ENCODE measurements around the gene PPDPF. TPM values are rescaled to one million over a fixed set of nuclear protein-coding genes. Genes with fewer than 3 reads are reported as not detected.
A peak's percentile ranks its signal among the peaks of the same experiment; 100 is the strongest.
"Not testable (repeated sequence)": the region's sequence is repeated elsewhere in the genome, so short reads cannot be mapped to it uniquely, and the experiment has no call there.

Gene PPDPF
- total RNA-seq, 2 experiments from 2014 or later = 34.9 to 117 TPM

DNA sequence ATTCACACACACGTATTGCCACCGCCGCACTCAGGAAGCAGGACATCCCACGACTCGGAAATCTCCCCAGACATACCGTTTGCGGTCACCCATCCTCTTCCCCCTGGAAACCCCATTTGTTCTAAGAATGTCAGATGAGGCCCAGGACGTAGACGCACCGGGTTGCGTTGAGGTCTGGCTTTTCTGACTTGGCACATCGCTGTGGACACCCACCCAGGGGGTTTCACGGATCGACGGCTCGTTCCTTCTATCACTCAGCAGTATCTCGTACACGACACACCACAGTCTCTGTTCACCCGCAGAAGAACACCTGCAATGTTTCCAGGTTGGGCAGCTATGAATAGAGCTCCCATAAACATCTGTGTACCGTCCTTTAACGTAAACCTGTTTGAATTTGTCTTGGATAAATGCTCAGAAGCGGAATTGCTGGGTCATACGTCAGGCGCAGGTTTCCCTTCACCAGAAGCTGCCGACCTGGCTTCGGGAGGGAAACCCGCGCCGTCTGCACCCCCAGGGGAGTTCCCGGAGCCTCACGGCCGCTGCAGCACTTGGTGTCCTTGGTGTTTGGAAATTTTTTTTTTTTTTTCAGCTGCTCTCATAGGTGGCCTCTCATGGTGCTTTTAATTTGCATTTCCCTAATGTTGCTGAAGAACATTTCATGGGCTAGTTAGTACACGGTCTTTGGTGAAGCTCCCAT is 12.3 kb upstream of the PPDPF start:
- H2AFZ ChIP-seq (ENCODE audit: low read length) = no peak overlapping the region
- no peaks in the 10 kb centered on the region for H3K9me2 ChIP-seq (ENCODE audit: insufficient read depth, low read length)
- BruUV-seq (replicated peaks) = no TSS peak
- H4K20me1 ChIP-seq (ENCODE audit: insufficient read depth, low read length) = no peaks in the 10 kb centered on the region
- intact Hi-C loops (cut with micrococcal nuclease; ENCODE audit: unreplicated experiment) = no loop called here
- no peaks in the 10 kb centered on the region for H3K36me3 ChIP-seq (ENCODE audit: insufficient read depth, low read length)
- no peaks in the 10 kb centered on the region for H3K79me2 ChIP-seq (ENCODE audit: insufficient read depth, low read depth, low read length)
- TF ChIP-seq, protein P1, sequence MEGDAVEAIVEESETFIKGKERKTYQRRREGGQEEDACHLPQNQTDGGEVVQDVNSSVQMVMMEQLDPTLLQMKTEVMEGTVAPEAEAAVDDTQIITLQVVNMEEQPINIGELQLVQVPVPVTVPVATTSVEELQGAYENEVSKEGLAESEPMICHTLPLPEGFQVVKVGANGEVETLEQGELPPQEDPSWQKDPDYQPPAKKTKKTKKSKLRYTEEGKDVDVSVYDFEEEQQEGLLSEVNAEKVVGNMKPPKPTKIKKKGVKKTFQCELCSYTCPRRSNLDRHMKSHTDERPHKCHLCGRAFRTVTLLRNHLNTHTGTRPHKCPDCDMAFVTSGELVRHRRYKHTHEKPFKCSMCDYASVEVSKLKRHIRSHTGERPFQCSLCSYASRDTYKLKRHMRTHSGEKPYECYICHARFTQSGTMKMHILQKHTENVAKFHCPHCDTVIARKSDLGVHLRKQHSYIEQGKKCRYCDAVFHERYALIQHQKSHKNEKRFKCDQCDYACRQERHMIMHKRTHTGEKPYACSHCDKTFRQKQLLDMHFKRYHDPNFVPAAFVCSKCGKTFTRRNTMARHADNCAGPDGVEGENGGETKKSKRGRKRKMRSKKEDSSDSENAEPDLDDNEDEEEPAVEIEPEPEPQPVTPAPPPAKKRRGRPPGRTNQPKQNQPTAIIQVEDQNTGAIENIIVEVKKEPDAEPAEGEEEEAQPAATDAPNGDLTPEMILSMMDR (conservative IDR thresholded peaks at IDR 0.05; ENCODE audit: low read length) = no peak
- no peak for TF ChIP-seq EZH2phosphoT487 (IDR thresholded peaks at IDR 0.05; ENCODE audit: borderline replicate concordance, low read depth, low read length)
- H3K27ac ChIP-seq (ENCODE audit: low read depth, low read length, poor library complexity, severe bottlenecking) = no peak overlapping the region
- H3K9me3 ChIP-seq (ENCODE audit: low read length) = no peaks in the 10 kb centered on the region
- H3K4me3 ChIP-seq (ENCODE audit: low read depth, low read length, poor library complexity, severe bottlenecking) = no peak overlapping the region
- ChIA-PET CTCF (ENCODE audit: unreplicated experiment) (no interaction called here), POLR2A (interaction anchor here (0.7 kb wide), 1 partner anchor 65 kb away, joined by 6 read pairs; no protein-coding TSS in a partner anchor)
- peaks cover 7% of the 10 kb centered on the region for H3K4me1 ChIP-seq (ENCODE audit: insufficient read depth, low read length, poor library complexity, severe bottlenecking)
- peak overlapping the region; percentile 36 for H3K4me2 ChIP-seq (ENCODE audit: low read length)
- no peak for DNase-seq (ENCODE audit: low spot score)

DNA sequence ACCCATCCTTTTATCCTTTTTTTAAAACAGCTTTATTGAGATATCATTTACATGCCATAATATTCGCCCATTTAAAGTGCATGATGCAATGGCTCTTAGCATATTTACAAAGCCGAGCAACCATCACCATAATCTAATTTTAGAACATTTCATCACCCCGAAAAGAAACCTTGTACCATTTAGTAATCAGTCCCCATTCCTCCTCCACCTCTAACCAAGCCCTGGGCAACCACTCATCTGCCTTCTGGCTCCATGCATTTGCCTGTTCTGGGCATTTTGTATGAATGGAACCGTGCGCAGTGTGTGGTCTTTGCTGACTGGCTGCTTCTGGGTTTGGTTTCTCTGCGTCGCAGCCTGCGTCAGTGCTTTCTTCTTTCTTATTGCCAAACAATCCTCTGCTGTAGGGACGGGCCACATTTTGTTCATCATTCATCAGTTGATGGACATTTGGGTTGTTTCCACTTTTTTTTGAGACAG is 11.4 kb upstream of the PPDPF start:
- CTCF ChIA-PET (ENCODE audit: unreplicated experiment) = no interaction called here
- Histone ChIP-seq H3K4me1 (ENCODE audit: insufficient read depth, low read length, poor library complexity, severe bottlenecking) (peaks cover 7% of the 10 kb centered on the region), H3K36me3 (ENCODE audit: insufficient read depth, low read length) (no peaks in the 10 kb centered on the region), H3K27ac (ENCODE audit: low read depth, low read length, poor library complexity, severe bottlenecking) (no peak overlapping the region), H3K9me2 (ENCODE audit: insufficient read depth, low read length) (no peaks in the 10 kb centered on the region), H3K4me2 (ENCODE audit: low read length) (no peak overlapping the region), H3K79me2 (ENCODE audit: insufficient read depth, low read depth, low read length) (no peaks in the 10 kb centered on the region), H4K20me1 (ENCODE audit: insufficient read depth, low read length) (no peaks in the 10 kb centered on the region), H2AFZ (ENCODE audit: low read length) (no peak overlapping the region), H3K9me3 (ENCODE audit: low read length) (no peaks in the 10 kb centered on the region), H3K4me3 (ENCODE audit: low read depth, low read length, poor library complexity, severe bottlenecking) (no peak overlapping the region)
- intact Hi-C loops (cut with micrococcal nuclease; ENCODE audit: unreplicated experiment) = no loop called here
- POLR2A ChIA-PET = interaction anchor here (0.7 kb wide), 2 partner anchors 37 to 64 kb away, joined by 4 to 6 read pairs; no protein-coding TSS in a partner anchor
- no TSS peak for BruUV-seq (replicated peaks)
- DNase-seq (ENCODE audit: low spot score) = no peak
- TF ChIP-seq EZH2phosphoT487 (IDR thresholded peaks at IDR 0.05; ENCODE audit: borderline replicate concordance, low read depth, low read length) = no peak
- TF ChIP-seq, protein P1 (conservative IDR thresholded peaks at IDR 0.05; ENCODE audit: low read length) = no peak

DNA sequence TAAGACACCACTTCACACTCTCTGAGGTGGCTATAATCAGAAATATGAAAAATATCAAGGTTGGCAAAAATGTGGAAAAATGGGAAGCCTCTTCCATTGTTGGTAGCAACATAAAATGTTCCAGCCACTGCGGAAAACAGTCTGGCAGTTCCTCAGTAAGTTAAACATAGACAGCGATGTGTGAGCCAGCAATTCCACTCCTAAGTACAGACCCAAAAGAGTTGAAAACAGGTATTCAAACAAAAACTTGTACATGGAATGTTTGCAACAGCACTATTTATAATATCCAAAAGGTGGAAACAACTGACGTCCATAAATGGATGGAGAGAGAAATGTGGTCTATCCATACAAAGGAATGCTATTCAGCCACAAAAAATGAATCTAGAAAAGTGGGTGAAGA is 7.4 kb upstream of the PPDPF start:
- no peak overlapping the region for H3K4me2 ChIP-seq (ENCODE audit: low read length)
- POLR2A ChIA-PET = no interaction called here
- H3K79me2 ChIP-seq (ENCODE audit: insufficient read depth, low read depth, low read length) = no peaks in the 10 kb centered on the region
- no peaks in the 10 kb centered on the region for H4K20me1 ChIP-seq (ENCODE audit: insufficient read depth, low read length)
- H3K4me3 ChIP-seq (ENCODE audit: low read depth, low read length, poor library complexity, severe bottlenecking) = no peak overlapping the region
- no peaks in the 10 kb centered on the region for H3K36me3 ChIP-seq (ENCODE audit: insufficient read depth, low read length)
- intact Hi-C loops (cut with micrococcal nuclease; ENCODE audit: unreplicated experiment) = no loop called here
- TF ChIP-seq EZH2phosphoT487 (IDR thresholded peaks at IDR 0.05; ENCODE audit: borderline replicate concordance, low read depth, low read length) = no peak
- TF ChIP-seq, protein P1 (conservative IDR thresholded peaks at IDR 0.05; ENCODE audit: low read length) = no peak
- H3K4me1 ChIP-seq (ENCODE audit: insufficient read depth, low read length, poor library complexity, severe bottlenecking) = peaks cover 5% of the 10 kb centered on the region
- H3K9me3 ChIP-seq (ENCODE audit: low read length) = no peaks in the 10 kb centered on the region
- no peak for DNase-seq (ENCODE audit: low spot score)
- H3K27ac ChIP-seq (ENCODE audit: low read depth, low read length, poor library complexity, severe bottlenecking) = no peak overlapping the region
- CTCF ChIA-PET (ENCODE audit: unreplicated experiment) = no interaction called here
- H2AFZ ChIP-seq (ENCODE audit: low read length) = no peak overlapping the region
- no TSS peak for BruUV-seq (replicated peaks)
- H3K9me2 ChIP-seq (ENCODE audit: insufficient read depth, low read length) = no peaks in the 10 kb centered on the region

DNA sequence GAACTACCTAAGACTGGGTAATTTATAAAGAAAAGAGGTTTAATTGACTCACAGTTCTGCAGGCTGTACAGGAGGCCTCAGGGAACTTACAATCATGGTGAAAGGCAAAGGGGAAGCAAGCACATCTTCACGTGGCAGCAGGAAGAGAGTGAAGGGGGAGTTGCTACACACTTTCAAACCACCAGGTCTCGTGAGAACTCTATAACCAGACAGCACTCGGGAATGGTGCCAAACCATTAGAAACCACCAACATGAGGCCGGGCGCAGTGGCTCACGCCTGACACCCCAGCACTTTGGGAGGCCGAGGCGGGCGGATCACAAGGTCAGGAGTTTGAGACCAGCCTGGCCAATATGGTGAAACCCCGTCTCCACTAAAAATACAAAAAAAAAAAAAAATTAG is 6.0 kb upstream of the PPDPF start:
- H3K4me3 ChIP-seq (ENCODE audit: low read depth, low read length, poor library complexity, severe bottlenecking); H3K9me2 ChIP-seq (ENCODE audit: insufficient read depth, low read length); H3K79me2 ChIP-seq (ENCODE audit: insufficient read depth, low read depth, low read length); intact Hi-C loops (cut with micrococcal nuclease; ENCODE audit: unreplicated experiment); H3K4me2 ChIP-seq (ENCODE audit: low read length); H3K27ac ChIP-seq (ENCODE audit: low read depth, low read length, poor library complexity, severe bottlenecking); DNase-seq (ENCODE audit: low spot score); POLR2A ChIA-PET; H3K4me1 ChIP-seq (ENCODE audit: insufficient read depth, low read length, poor library complexity, severe bottlenecking); CTCF ChIA-PET (ENCODE audit: unreplicated experiment); H2AFZ ChIP-seq (ENCODE audit: low read length); H4K20me1 ChIP-seq (ENCODE audit: insufficient read depth, low read length); H3K9me3 ChIP-seq (ENCODE audit: low read length); H3K36me3 ChIP-seq (ENCODE audit: insufficient read depth, low read length); BruUV-seq (replicated peaks): not testable (repeated sequence)

Measured in OCI-LY7 (cell line).